Activated CD4-positive, alpha-beta T cell treated with anti-CD3 and anti-CD28 coated beads, Interleukin-2, amount 10 ng/mL, durations not matched to agents 7 days and 5 days (primary cell): ENCODE measurements around the gene PTPRJ. TPM values are rescaled to one million over a fixed set of nuclear protein-coding genes. Genes with fewer than 3 reads are reported as not detected.
A peak's percentile ranks its signal among the peaks of the same experiment; 100 is the strongest.
"Not testable (repeated sequence)": the region's sequence is repeated elsewhere in the genome, so short reads cannot be mapped to it uniquely, and the experiment has no call there.

ENCODE experiments used
- CTCF ChIA-PET: fragments of 350-600 bp; sonication (Branson Sonifier 250); formaldehyde crosslinking; loops from one replicate; lab custom pipeline; 2021; ENCODE audit warnings: antibody characterized with exemption; lab: Charles Lee
- POLR2A ChIA-PET: fragments of 350-600 bp; sonication (Branson Sonifier 250); formaldehyde crosslinking; loops from one replicate; lab custom pipeline; 2021; ENCODE audit warnings: antibody characterized with exemption; lab: Charles Lee
- DNase-seq: peaks from one replicate; pipeline ENCODE4 v3.0.0-alpha.2; 2020
- H3K27ac Mint-ChIP-seq: one replicate; pipeline ENCODE4 v1.8.0; 2021; ENCODE audit warnings: mild to moderate bottlenecking, moderate library complexity, mixed read lengths
- H3K27me3 Mint-ChIP-seq: one replicate; pipeline ENCODE4 v1.8.0; 2021; ENCODE audit warnings: mixed read lengths
- H3K36me3 Mint-ChIP-seq: one replicate; pipeline ENCODE4 v1.8.0; 2021; ENCODE audit warnings: low read depth, mixed read lengths
- H3K4me1 Mint-ChIP-seq: one replicate; pipeline ENCODE4 v1.8.0; 2021; ENCODE audit warnings: mixed read lengths
- H3K4me3 Mint-ChIP-seq: one replicate; pipeline ENCODE4 v1.8.0; 2021; ENCODE audit warnings: mild to moderate bottlenecking, moderate library complexity, mixed read lengths
- H3K9me3 Mint-ChIP-seq: one replicate; pipeline ENCODE4 v1.8.0; 2021; ENCODE audit warnings: mixed read lengths
- total RNA-seq, 2 experiments: library from RNA; stranded (reverse); gene quantifications; one replicate each; pipeline ENCODE4 v1.2.3, GENCODE V29; 2021

Gene PTPRJ
- total RNA-seq, 2 experiments from 2014 or later: 75.2 to 81.3 TPM

- H3K27me3 Mint-ChIP-seq, POLR2A ChIA-PET: not testable (repeated sequence)
Observed at GRCh38 chr11:47949001-47949675, 31.2 kb upstream of the PTPRJ start.

GRCh38 chr11:47950396-47950795 is 30.0 kb upstream of the PTPRJ start:
- H3K4me3 Mint-ChIP-seq: peak overlapping the region; percentile 40
- ChIA-PET POLR2A (interaction anchor here (0.6 kb wide), 2 partner anchors 52 to 82 kb away, joined by 3 to 4 read pairs; no protein-coding TSS in a partner anchor), CTCF (interaction anchor here (1.1 to 2.5 kb wide), 4 partner anchors 10 to 157 kb away, joined by 3 to 9 read pairs (median 6); no protein-coding TSS in a partner anchor)
- peak overlapping the region; percentile 96 for H3K27ac Mint-ChIP-seq
- peaks cover 54% of the 10 kb centered on the region for H3K4me1 Mint-ChIP-seq
- peak; percentile 84 for DNase-seq
- H3K27me3 Mint-ChIP-seq: no peaks in the 10 kb centered on the region
- no peaks in the 10 kb centered on the region for H3K36me3 Mint-ChIP-seq
- no peaks in the 10 kb centered on the region for H3K9me3 Mint-ChIP-seq

More at GRCh38 chr11:47949001-47949675, 31.2 kb upstream of the PTPRJ start:
- Mint-ChIP-seq H3K27ac (peak overlapping the region; percentile 78), H3K4me1 (peaks cover 47% of the 10 kb centered on the region)
- H3K36me3 Mint-ChIP-seq, DNase-seq, H3K9me3 Mint-ChIP-seq, H3K4me3 Mint-ChIP-seq: not testable (repeated sequence)
- CTCF ChIA-PET: interaction anchor here (0.5 to 2.5 kb wide), 7 partner anchors 9 to 108 kb away, joined by 3 to 9 read pairs (median 4); no protein-coding TSS in a partner anchor

- H3K27me3 Mint-ChIP-seq, POLR2A ChIA-PET, H3K4me3 Mint-ChIP-seq, H3K36me3 Mint-ChIP-seq, DNase-seq, CTCF ChIA-PET, H3K9me3 Mint-ChIP-seq: not testable (repeated sequence)
- H3K4me1 Mint-ChIP-seq: peaks cover 55% of the 10 kb centered on the region
- peak overlapping the region; percentile 96 for H3K27ac Mint-ChIP-seq
Observed at GRCh38 chr11:47951504-47951903, 28.9 kb upstream of the PTPRJ start.

- POLR2A ChIA-PET: interaction anchor here (0.6 kb wide), 1 partner anchor 10 kb away, joined by 3 read pairs; no protein-coding TSS in a partner anchor
- Mint-ChIP-seq H3K4me3 (no peak overlapping the region), H3K27me3 (no peaks in the 10 kb centered on the region), H3K36me3 (no peaks in the 10 kb centered on the region), H3K4me1 (peaks cover 30% of the 10 kb centered on the region), H3K27ac (no peak overlapping the region), H3K9me3 (no peaks in the 10 kb centered on the region)
- CTCF ChIA-PET: interaction anchor here (0.8 to 2.6 kb wide), 9 partner anchors 9 to 174 kb away, joined by 3 to 13 read pairs (median 5); no protein-coding TSS in a partner anchor
- DNase-seq: no peak
Observed at GRCh38 chr11:47955061-47955755, 25.2 kb upstream of the PTPRJ start.

DNA sequence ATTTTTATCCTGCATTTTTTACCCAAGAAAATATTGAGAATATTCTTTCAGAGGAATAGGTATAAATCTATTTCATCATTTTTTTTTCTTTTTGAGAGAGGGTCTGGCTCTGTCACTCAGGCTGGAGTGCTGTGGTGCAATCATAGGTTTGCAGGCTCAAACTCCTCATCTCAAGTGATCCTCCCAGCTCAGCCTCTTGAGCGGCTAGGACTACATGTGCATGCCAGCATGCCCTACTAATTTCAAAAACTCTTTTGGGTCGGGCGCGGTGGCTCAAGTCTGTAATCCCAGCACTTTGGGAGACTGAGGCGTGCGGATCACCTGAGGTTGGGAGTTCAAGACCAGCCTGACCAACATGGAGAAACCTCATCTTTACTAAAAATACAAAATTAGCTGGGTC is 20.3 kb upstream of the PTPRJ start:
- Mint-ChIP-seq H3K4me3 (no peak overlapping the region), H3K36me3 (no peaks in the 10 kb centered on the region), H3K9me3 (no peaks in the 10 kb centered on the region), H3K27ac (no peak overlapping the region), H3K4me1 (peaks cover 12% of the 10 kb centered on the region), H3K27me3 (no peaks in the 10 kb centered on the region)
- CTCF ChIA-PET: interaction anchor here (0.6 to 2.7 kb wide), 5 partner anchors 11 to 122 kb away, joined by 3 to 9 read pairs (median 3); no protein-coding TSS in a partner anchor
- DNase-seq: no peak
- POLR2A ChIA-PET: interaction anchor here (0.7 kb wide), 1 partner anchor 39 kb away, joined by 7 read pairs; no protein-coding TSS in a partner anchor

- H3K4me1 Mint-ChIP-seq: peaks cover 2% of the 10 kb centered on the region
- DNase-seq: no peak
- H3K27ac Mint-ChIP-seq: no peak overlapping the region
- CTCF ChIA-PET: interaction anchor here (0.7 to 2.7 kb wide), 3 partner anchors 12 to 32 kb away, joined by 3 to 9 read pairs (median 3); no protein-coding TSS in a partner anchor
- H3K9me3 Mint-ChIP-seq: no peaks in the 10 kb centered on the region
- no peaks in the 10 kb centered on the region for H3K27me3 Mint-ChIP-seq
- H3K36me3 Mint-ChIP-seq: no peaks in the 10 kb centered on the region
- POLR2A ChIA-PET: no interaction called here
- H3K4me3 Mint-ChIP-seq: no peak overlapping the region
Observed at GRCh38 chr11:47961383-47961782, 19.0 kb upstream of the PTPRJ start.

DNA sequence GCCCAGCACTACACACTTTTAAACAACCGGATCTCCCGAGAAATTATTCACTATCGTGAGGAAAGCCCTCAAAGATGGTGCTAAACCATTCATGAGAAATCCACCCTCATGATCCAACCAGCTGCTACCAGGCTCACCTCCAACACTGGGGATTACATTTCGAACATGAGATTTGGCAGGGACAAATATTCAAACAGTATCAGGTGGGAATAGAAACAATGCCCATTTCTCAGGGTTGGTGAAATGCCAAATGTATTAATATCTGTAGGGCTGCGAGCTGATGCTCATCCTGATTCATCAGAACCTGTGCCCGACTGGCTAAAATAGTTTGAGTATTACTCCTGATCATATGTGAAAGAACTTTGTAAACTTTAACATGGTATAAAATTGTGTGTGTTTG is 15.8 kb upstream of the PTPRJ start:
- H3K9me3 Mint-ChIP-seq: no peaks in the 10 kb centered on the region
- CTCF ChIA-PET: interaction anchor here (0.6 to 3.2 kb wide), 6 partner anchors 10 to 1350 kb away, joined by 3 to 10 read pairs (median 3); no protein-coding TSS in a partner anchor
- POLR2A ChIA-PET: interaction anchor here (0.6 kb wide), 1 partner anchor 9 kb away, joined by 3 read pairs; no protein-coding TSS in a partner anchor

DNA sequence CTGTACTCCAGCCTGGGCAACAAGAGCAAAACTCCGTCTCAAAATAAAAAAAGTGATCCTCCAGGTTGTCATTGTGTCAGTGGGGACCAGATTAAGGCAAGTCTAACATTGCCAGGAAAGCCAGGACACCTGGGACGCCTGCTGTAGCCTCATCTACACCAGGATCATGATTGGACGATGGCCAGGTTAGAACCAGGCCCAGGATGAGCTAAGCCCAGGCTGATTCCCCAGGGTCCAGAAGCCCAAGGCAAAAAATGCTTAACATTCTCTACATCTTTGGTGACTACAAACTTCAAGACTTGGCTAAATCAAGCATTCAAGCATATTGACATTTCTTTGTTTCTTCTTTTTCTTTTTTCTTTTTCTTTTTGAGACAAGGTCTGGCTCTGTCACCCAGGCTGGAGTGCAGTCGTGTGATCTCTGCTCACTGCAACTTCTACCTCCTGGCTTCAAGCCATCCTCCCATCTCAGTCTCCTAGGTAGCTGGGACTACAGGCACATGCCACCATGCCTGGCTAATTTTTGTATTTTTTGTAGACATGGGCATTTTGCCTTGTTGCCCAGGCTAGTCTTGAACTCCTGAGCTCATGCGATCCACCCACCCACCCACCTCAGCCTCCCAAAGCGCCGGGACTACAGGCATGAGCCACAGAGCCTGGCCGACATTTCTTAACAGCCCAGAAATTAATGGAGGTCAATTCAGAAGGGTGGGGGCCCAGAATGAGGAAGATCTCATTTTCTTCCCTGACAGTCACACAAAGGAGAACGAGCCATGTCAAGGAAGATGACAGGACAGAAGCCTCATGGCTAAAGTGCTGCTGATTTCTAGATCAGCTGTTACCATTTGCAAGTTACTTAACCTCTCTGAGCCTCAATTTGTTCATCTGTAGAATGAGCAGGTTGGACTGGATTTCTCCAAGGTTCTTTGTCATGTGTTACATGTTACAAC is 12.5 kb upstream of the PTPRJ start:
- CTCF ChIA-PET: interaction anchor here (0.7 to 1.5 kb wide), 2 partner anchors 19 to 140 kb away, joined by 3 to 4 read pairs; no protein-coding TSS in a partner anchor
- no peak overlapping the region for H3K4me3 Mint-ChIP-seq

More for the DNA sequence above, 15.8 kb upstream of the PTPRJ start:
- peaks cover 2% of the 10 kb centered on the region for H3K4me1 Mint-ChIP-seq
- no peak overlapping the region for H3K27ac Mint-ChIP-seq
- H3K36me3 Mint-ChIP-seq: no peaks in the 10 kb centered on the region
- H3K27me3 Mint-ChIP-seq: no peaks in the 10 kb centered on the region
- no peak overlapping the region for H3K4me3 Mint-ChIP-seq
- no peak for DNase-seq

DNA sequence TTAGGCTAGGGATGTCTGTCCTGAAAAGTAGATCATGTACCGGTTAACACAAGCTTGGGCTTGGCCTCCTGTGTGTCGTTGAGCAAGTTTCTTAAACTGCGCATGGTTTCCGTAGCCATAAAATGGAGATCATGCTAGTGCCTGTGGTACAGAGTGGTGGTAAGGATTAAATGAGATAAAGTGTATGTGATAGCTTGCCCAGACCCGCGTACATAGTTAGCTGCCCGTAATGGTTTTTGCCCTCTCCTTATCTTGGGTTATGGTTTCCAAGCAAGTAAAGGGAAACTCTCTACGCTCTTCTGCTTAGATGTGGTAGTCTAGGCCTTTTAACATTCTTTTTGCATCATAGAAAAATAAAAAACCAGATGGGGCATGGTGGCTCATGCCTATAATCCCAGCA is 11.0 kb upstream of the PTPRJ start:
- H3K9me3 Mint-ChIP-seq: no peaks in the 10 kb centered on the region
- POLR2A ChIA-PET: no interaction called here
- no peak overlapping the region for H3K4me3 Mint-ChIP-seq
- H3K4me1 Mint-ChIP-seq: peaks cover 4% of the 10 kb centered on the region
- no peak overlapping the region for H3K27ac Mint-ChIP-seq
- CTCF ChIA-PET: interaction anchor here (1.0 to 2.2 kb wide), 3 partner anchors 9 to 140 kb away, joined by 4 to 11 read pairs (median 4); no protein-coding TSS in a partner anchor
- no peak for DNase-seq
- H3K36me3 Mint-ChIP-seq: no peaks in the 10 kb centered on the region
- H3K27me3 Mint-ChIP-seq: no peaks in the 10 kb centered on the region

More for the DNA sequence above, 12.5 kb upstream of the PTPRJ start:
- POLR2A ChIA-PET: no interaction called here
- no peak for DNase-seq
- Mint-ChIP-seq H3K4me1 (peaks cover 2% of the 10 kb centered on the region), H3K36me3 (no peaks in the 10 kb centered on the region), H3K27ac (no peak overlapping the region), H3K27me3 (no peaks in the 10 kb centered on the region), H3K9me3 (no peaks in the 10 kb centered on the region)

DNA sequence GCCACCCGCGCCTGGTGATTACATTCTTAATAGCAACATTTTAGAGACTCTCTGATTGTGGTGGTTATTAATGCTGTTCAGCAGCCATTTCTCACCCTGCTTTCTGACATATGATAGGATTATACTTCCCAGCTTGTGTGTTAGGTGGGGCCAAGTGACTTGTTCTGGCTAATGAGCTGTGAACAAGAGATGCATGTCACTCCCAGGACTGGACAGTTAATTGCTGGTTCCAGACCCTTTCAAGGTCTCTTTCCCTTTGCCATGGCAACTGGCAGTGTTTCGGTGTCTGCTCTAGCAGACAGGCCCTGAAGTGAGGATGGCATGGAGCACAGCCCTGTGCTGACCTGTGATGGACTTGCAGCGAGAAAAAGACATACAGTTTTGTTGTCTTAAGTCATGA is 8.9 kb upstream of the PTPRJ start:
- POLR2A ChIA-PET: no interaction called here
- H3K36me3 Mint-ChIP-seq: no peaks in the 10 kb centered on the region
- DNase-seq: no peak
- CTCF ChIA-PET: interaction anchor here (1.0 to 1.6 kb wide), 4 partner anchors 9 to 24 kb away, joined by 3 to 8 read pairs (median 4); no protein-coding TSS in a partner anchor
- no peaks in the 10 kb centered on the region for H3K9me3 Mint-ChIP-seq
- no peak overlapping the region for H3K4me3 Mint-ChIP-seq
- H3K27ac Mint-ChIP-seq: no peak overlapping the region
- H3K27me3 Mint-ChIP-seq: no peaks in the 10 kb centered on the region
- peaks cover 9% of the 10 kb centered on the region for H3K4me1 Mint-ChIP-seq

DNA sequence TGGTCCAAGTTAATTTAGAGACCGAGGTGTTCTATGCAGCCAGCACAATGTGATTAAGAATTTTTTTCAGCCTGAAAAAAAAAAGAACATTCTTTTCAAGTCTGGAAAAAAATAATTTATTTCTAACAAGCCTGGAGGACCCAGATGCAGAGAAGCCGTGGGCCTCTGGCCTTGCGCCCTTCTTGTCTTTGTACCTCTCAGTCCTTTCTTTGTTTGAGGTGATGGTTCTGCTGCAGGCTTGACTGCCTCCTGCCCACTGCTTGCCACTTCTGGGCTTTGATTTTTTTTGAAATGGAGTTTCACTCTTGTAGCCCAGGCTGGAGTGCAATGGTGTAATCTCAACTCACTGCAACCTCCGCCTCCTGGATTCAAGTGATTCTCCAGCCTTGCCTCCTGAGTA is 7.2 kb upstream of the PTPRJ start:
- POLR2A ChIA-PET: no interaction called here
- no peak for DNase-seq
- Mint-ChIP-seq H3K4me3 (no peak overlapping the region), H3K4me1 (peaks cover 9% of the 10 kb centered on the region), H3K27ac (no peak overlapping the region), H3K9me3 (no peaks in the 10 kb centered on the region), H3K36me3 (no peaks in the 10 kb centered on the region), H3K27me3 (no peaks in the 10 kb centered on the region)
- CTCF ChIA-PET: interaction anchor here (1.5 to 2.4 kb wide), 3 partner anchors 9 to 14 kb away, joined by 3 to 10 read pairs (median 3); no protein-coding TSS in a partner anchor
